GM10266 (cell line): Measurements from ENCODE around the gene LSG1.
"Not testable (repeated sequence)": the region's sequence is repeated elsewhere in the genome, so short reads cannot be mapped to it uniquely, and the experiment has no call there.

ENCODE experiments used
- DNase-seq: peaks from one replicate; pipeline ENCODE4 v3.0.0; 2012; ENCODE audit errors: extremely low spot score
- CTCF ChIP-seq: IDR thresholded peaks from 2 replicates; pipeline ENCODE4 v1.5.1; 2012; ENCODE audit warnings: mild to moderate bottlenecking, low read depth; ENCODE audit not compliant: control insufficient read depth, insufficient read depth; ENCODE audit errors: missing control alignments

The LSG1 gene

GRCh38 chr3:194637541-194638400, 34.2 kb downstream of the LSG1 start:
- no peak for TF ChIP-seq CTCF
- DNase-seq = no peak

GRCh38 chr3:194637066-194637465, 34.9 kb downstream of the LSG1 start:
- DNase-seq = no peak
- TF ChIP-seq CTCF = no peak

GRCh38 chr3:194633349-194634004, 38.5 kb downstream of the LSG1 start, which contains the start of gene TMEM44:
TSS of gene TMEM44 (minus strand) at chr3:194633419. CDS start at chr3:194633215, 204 bp downstream.
- peak; percentile 83 for TF ChIP-seq CTCF
- peak; percentile 97 for DNase-seq

GRCh38 chr3:194632809-194633348, 39.1 kb downstream of the LSG1 start:
- no peak for TF ChIP-seq CTCF
- DNase-seq = peak; percentile 72

GRCh38 chr3:194632226-194632808, 39.7 kb downstream of the LSG1 start:
- no peak for DNase-seq
- no peak for TF ChIP-seq CTCF

- no peak for TF ChIP-seq CTCF
- no peak for DNase-seq
Measured at GRCh38 chr3:194631696-194632095, 40.3 kb downstream of the LSG1 start.

GRCh38 chr3:194630681-194631080, 41.3 kb downstream of the LSG1 start:
- not testable (repeated sequence) for DNase-seq
